ENCODE measurements around the gene RBMS3.
"Not testable (repeated sequence)": the region's sequence is repeated elsewhere in the genome, so short reads cannot be mapped to it uniquely, and the experiment has no call there.

The RBMS3 gene

DNA sequence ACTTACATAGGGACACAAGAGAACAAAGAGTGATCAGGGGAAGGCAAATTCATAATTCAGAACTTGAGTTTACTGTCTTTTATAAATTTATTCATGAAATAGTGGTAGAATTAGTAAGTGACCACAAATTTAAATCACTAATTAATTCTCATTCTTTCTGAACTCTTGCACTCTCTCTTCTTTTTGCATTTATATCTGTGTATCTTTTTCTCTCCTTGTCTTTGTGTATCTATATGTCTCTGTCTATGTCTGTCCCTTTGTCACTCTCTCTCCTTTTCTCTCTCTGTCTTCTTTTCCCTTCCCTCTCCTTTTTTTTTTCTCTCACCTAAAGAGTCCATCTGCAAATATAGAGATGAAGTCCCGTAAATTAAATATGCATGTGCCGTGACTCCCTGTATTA is 31.5 kb downstream of the RBMS3 start:
- DNase-seq (ENCODE audit: low read depth): no peak

DNA sequence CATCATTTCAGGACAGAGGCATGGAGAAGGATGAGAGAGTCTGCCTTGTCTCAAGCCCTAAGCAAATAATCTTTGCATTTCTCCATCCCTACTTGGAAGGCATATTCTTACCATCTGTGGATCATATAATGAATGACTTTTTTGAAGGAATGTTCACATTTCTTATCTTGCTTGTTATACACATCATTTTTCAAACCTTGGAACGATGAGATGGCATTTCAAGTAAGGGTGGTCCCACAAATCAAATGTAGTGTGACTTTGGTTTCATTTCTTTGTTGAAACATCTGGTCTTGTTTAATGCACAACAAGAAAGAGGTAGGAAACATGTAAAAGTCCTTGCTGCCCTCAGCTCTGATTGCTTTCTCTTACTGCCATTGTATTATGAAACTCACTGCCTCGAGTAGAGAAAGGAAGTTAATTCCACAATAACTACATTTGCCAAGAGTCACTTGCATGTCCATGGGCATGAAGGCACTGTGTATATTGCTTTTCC is 32.1 kb downstream of the RBMS3 start:
- no peak for DNase-seq (ENCODE audit: low read depth)

DNA sequence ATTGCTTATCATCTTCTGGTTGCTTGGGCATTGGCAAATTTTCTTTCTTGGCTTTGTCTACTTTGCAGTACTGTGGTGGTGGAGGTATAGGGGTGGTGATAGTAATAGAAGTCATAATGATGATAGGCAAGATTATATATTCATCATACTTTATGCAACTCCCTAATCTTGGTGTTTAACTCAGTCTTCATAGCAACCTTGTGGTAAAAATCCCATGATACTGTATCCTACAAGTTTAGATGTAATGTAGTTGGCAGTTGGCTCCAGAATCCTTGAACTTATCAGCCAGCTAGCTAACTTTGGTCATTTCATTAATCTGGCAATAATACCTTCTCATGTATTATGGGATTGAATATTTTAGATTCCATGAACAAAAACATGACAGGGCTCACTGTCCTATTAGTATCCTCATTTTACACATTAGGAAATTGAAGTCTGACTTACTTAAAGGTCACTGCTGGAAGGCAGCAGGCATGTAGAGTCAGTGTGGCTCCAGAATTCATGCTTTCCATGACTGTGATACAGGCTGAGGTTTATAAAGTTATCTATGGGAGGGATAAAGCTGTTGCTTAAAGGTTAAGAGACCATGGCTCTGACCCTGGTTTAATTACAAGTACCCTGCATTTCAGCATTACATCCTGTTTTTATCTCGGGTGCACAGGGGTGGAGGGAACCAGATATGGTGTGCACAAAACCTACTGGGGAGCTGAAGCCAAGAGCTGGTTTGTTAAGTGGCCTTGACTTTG is 33.3 kb downstream of the RBMS3 start:
- no peak for DNase-seq (ENCODE audit: low read depth)

DNA sequence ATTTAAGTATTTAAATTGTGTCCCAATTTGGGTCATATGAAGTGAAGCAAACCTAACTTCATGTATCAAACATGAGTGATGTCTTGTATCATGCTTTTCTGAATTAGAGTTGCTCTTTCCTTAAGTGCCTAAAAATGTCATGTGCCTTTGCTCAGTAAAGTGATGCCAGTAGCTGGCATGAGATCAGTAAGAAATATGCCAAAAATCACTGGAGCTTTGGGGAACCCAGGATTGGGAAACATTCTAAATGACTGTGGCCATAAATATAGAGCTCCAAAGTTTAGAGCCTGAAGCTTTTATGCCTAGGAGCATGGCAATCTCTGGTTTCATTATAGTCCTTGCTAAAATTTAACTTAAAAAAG is 33.8 kb downstream of the RBMS3 start:
- no peak for DNase-seq (ENCODE audit: low read depth)

DNA sequence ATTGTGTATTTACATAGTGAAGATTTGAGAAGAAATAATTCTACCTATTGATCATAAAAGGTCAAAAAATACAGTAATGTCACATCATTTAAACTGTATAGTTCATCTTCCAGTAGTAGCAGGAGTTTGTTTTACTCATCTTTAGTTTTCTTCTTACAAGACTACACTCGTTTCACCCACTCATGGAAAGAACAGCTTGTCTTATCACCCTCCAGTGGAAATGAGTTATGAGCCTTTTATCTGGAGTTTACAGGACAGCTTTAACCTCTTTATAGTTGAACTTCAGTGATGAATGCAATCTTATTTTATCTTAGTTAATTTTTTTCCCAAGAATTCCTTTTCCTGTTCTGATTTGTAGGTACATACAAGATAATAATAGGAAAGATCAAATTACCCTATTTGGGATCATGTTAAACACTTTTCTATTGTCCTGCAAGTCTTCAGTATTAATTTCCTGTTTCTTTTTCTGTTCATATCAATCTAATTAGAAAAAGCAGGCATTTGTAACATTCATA is 36.8 kb downstream of the RBMS3 start:
- DNase-seq (ENCODE audit: low read depth): no peak

DNA sequence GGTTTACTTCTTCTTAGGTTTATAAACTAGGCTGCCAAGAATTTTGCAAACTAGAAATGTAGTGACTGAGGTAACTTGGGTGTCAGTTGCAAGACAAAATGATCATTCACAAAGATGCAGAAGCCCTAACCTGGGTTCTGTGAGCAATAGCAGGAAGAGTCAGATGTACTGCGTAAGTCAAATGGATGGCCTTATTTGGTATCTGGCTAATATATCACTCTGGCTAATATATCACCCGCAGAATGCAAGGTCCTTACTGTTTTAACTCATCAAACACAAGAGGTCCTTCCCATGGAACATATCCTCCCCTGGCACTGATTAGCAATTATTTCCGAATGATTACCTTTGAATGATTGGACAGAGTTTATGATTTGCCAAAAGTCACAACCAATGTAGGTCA is 37.4 kb downstream of the RBMS3 start:
- no peak for DNase-seq (ENCODE audit: low read depth)

DNA sequence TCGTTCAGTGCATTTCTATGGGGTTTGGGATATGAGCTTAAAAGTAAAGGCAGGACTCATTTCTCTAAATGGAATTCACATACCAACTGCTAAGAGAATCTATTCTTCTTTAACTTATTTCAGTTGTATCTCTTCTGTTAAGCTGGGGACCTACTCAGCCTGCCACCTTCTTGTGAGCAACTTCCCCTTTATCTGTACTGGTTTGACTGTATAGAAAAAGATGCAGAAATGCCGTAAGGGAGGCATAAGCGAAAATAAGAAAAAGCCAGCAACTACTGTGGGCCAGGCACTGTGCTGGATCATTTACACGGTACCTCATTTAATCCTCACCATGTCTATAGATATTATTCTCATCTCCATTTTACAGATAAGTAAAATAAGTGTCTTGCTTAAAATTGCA is 38.4 kb downstream of the RBMS3 start:
- no peak for DNase-seq (ENCODE audit: low read depth)

DNA sequence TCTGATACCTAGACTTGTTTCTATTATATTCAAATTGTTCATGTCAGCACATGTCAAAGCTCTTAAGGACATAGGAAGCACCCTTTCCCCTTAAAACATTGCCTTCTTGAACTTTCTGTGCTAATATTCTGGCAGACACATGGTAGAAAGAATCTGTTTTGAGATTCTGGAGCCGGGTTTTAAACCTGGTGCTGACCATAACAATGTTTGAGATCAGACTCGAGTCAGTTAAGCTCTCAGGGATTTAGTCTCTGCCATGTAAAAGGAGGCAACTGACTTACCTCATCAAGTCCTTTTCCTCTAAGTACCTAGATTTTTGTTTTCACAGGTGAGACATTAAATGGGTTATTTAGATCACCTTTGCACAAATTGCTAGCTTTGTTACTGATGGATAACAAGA is 38.9 kb downstream of the RBMS3 start:
- DNase-seq (ENCODE audit: low read depth): no peak

DNA sequence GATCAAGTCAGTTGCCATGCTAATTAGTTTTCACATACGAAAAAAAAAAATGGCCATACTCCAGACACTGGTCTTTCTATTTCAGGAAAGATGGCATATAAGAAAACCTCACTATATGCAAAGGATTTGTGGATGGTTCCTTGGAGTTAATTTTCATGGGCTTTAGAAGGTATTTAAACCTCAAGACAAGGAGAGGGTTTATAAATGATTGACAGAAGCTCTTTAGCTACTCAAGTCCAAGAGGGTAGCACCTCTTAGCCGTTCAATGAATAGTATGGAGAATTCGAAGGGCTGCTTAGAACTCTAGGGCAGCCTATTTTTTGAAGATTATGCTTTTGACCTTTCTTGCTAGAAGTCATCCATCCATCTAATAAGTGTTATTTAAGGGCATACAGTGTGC is 41.7 kb downstream of the RBMS3 start:
- no peak for DNase-seq (ENCODE audit: low read depth)

DNA sequence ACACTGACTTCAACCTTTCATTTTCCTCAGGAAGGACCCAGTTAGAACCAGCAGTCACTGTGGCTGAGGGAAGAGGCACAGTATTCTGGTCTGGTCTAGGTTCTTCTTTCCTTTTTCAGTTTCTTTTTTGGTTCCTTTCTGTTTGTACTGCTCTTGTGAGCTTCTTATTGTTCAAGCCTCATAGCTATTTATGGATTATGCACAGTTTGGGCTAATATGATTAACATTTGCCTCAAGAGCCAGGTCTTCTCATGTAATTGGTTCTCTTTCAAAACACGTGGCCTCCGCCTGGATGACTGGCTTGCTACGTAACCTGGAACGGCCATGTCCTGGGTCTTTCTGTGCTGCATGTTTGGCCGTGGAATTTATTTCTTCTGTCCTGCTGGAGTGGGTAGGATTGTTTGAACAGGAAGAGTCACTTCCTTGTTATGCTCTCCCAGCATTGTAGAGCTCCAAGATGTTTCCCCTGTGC is 43.3 kb downstream of the RBMS3 start:
- DNase-seq (ENCODE audit: low read depth): no peak

DNA sequence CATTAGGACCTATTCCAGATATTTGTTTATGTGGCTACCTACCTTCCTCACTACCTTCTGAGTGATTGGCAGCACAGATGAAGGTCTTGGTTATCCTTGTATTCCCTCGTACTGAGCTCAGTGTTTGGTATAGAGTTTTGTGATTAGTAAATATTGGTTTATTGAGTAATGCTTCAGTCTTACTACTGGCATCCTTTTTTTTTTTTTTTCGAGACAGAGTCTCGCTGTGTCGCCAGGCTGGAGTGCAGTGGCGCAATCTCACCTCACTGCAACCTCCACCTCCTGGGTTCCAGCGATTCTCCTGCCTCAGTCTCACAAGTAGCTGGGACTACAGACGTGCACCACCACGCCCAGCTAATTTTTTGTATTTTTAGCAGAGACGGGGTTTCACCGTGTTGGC is 45.7 kb downstream of the RBMS3 start:
- DNase-seq (ENCODE audit: low read depth): not testable (repeated sequence)

DNA sequence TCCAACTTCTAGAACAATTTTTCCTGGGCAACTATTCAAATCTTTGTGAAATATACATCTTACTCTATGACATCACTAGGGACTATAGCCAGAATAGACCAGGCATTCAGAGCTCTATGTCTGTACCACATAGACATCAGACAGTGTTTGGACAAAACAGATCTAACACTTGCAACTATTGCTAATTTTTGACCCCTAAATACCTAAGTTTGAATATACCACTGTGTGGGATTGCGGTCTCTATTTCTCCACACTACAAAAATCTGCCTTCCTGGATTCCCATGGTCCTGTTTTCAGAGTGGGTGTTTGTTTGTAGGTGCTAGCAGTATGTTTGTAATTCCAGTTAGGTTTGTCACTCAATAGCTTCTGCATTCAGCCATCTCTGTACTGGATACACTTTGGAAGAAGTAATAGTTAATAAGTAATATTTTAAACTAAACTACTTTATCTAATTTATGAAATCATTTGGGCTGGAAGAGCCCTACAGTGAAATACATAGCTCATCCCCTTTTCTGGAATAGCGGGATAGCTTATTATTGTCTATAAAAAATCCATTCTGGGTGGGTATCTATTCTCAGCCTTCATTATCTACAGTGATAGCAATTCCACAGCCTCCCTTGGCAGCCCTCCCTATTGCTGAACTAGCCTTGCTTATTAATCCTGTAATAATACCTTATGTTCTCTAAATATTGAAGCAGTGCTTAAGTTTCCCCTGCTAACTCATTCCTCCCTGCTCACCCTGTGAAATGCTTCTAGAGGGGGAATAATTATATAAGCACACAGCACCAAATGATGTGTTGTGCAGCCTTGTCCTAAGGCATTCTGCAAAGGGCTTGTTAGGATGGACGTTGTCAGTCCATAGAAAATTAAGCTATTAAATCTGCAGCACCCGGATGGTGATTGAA is 49.4 kb downstream of the RBMS3 start:
- DNase-seq (ENCODE audit: low read depth): no peak

DNA sequence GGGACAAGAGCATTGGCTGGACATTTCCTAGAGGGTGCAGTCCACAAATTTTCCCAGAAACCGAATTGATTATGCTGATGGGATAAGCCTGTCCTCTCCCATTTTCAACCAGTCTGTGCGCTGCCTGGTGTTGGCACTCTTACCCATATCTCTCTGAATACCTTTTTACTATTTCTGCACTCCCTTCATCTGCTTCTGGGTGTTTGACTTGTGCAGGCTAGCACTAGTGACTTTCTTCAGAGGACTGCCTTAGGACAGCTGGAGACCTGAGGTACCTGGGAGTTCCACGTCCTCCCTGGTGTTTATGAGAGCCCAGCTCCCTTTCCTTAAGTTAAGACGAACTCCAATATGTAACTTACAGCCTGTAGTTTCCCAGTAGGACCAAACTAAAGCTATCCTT is 50.2 kb downstream of the RBMS3 start:
- DNase-seq (ENCODE audit: low read depth): no peak

DNA sequence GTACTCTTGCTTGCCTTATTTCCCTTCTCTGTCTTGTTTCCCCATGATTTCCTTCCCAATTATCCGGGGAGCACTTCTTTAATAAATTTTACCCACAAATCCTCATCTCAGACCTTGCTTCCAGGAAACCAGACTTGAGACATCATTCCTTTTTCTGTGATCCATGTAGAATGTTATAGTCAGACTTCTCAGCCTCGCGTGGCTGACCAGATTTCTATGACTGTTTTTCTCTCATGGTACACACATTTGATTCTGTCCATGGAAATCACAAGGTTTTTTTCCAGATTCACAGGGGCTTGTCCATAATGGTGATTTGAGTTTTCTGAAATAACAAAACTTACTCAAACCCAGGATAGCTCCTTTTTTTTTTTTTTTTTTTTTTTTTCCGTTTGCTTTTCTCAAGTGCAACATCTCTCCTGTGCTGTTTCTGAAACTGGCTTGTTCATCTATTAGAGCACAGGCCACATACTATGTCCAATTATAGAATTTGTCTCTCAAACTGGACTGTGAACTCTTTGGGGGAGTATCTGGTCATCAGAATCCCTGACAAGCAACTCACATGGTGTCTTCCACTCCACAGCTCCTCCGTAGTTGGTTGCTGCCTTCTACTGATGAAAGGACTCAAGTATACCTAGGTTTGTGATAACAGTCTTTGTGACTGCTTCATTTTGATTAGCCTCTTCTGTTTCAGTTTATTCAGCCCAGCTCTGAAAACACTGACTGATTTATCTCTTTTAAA is 50.8 kb downstream of the RBMS3 start:
- no peak for DNase-seq (ENCODE audit: low read depth)

DNA sequence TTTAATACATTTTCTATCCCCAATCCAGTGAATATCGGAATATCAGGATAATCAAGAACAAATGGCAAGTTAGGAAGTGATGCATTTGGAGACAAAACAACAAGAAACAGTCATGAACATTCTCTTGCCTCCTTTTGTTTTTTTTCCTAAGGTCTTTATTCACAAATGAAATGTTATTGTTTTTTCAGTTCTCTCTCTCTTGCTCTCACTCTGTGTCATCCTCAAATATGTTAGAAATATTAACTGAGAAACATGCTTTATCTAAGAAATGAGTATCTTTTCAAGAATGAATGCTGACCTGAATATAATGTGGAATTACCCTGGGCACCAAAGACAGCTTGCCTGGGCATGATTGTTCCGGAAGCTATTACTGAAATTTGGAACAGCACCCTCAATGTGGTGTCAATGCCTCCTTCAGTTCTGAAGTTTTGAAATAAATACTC is 51.3 kb downstream of the RBMS3 start:
- DNase-seq (ENCODE audit: low read depth): no peak

DNA sequence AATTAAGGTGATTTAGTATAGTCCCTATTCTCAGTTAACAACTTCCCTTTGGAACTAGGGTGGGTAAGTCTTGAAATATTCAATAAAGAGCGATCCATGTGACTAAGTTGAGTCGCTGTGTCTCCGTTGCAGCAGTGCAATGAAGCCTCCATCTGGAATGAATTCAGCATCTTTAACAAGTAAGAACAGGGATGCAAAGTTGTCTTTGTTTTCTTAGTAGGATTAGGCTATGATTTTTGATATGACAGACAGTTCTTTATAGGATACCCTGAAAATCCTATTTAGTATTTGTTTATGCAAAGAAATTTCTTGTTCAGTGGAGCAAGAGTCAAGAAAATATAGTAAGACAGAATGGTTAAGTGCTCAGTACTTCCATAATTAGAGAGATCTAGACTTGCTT is 52.7 kb downstream of the RBMS3 start:
- DNase-seq (ENCODE audit: low read depth): no peak

DNA sequence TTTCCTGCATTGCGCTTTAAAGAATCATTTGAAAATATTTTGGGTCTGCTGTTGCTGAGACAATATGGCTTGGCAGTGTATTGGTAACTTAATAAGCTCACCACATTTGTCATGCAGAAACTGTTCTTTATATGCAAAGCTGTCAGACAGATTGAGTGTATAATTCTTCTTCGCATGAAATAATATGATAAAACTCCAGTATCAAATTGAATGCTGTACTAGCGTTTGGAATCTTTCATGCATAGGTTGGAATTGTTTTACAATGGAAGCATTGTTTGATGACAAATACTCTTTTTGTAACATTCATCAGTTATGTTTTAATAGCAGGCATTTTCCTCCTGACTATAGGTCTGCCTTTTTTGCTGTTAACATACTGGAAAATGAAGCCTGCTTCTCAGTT is 53.8 kb downstream of the RBMS3 start:
- no peak for DNase-seq (ENCODE audit: low read depth)

DNA sequence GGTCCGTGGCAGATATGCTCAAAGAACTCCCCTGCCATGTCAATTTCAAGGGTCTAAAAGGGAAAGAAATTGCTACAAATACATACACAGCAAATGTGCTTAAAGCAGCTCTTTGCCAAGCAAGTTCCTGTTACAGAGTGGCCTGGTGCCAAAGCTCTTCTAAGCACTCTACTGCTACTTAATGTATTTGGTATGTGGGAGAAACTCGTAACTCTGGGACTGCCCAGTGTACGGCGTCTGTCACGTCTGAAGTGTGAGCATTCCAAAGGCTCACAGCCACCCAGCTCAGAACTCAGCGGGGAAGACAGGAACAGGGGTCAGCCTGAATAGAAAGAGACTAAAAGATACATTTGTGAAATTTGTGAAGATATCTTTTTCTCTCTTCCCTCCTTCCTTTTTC is 54.6 kb downstream of the RBMS3 start:
- no peak for DNase-seq (ENCODE audit: low read depth)

DNA sequence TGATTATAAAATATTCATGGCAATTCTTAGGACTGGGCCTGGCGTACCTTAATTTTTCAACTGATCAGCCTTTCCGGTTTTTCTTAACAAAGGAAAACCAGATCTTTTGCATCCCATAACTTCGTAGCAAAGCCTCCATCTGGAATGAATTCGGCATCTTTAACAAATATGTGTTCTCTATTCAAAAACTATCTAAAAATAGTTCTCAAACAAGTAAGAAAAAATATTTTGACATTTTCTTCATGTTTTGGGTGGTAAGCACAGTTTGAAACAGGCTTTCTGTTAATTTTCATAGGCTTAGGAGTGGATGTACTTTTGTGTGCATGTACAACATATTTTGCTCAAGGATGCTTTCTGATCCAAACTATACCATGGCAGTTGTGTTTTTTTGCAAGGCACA is 55.1 kb downstream of the RBMS3 start:
- DNase-seq (ENCODE audit: low read depth): no peak

DNA sequence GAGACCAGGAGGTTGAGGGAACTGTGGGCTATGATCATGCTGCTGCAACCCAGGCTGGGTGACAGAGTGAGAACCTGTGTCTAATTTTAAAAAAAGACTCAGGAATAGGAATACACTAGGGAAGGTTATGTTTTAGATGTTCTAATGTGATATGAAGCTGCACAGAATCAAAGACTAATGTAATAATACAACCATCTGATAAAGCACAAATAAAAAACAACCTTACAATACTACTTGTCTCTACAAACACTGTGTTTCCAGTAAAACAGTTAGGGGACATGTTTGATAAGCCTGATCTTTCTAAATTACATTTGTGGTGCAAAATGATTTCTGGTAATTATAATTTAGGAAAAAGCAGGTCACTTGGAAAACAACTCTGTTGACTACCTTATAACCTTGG is 56.7 kb downstream of the RBMS3 start:
- DNase-seq (ENCODE audit: low read depth): no peak

DNA sequence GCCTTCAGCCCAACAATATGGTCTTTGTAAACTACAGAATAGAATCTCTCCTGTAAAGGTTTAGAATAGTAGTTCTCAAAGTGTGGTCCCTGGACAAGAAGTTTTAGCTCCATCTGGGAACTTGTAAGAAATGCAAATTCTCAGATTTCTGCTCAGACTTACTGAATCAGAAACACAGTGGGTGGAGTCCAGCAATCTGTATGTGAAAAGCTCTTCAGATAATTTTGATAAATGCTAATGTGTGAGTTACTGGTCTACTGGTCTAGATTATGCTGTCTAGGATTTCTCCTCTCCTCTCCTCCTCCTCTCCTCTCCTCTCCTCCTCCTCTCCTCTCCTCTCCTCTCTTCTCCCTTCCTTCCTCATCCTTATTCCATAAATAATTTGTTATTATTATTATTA is 57.5 kb downstream of the RBMS3 start:
- no peak for DNase-seq (ENCODE audit: low read depth)

Data from stimulated activated CD4-positive, alpha-beta T cell treated with anti-CD3 and anti-CD28 coated beads, Interleukin-2, amount 100 ng/mL, for 4 hours (primary cell).